Measurements from ENCODE around the gene UGDH.

The UGDH gene

DNA sequence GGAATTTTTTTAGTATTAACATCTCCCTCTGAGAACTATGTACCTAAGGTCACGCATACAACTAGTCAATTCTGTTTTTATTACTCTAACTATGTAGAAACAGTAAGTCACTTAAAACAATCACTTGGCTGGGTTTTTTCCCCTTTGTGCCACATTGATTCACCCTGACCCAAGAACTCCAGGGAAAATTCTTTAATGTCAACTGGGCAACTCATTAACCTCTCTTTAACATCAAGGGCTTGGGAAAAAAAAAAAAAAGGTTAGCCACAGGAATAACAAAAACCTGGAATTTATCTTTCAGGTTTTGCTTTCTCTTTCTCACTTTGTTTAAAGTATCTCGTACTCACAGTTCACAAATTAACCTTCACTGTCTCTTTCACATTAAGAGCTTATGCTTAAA, 76.6 kb downstream of the UGDH start:
- DNase-seq, result no peak

Measured in NCI-H1436 (cell line).